Measurements from ENCODE around the gene HBE1. TPM values are rescaled to one million over a fixed set of nuclear protein-coding genes. Genes with fewer than 3 reads are reported as not detected.

Gene HBE1
- total and polyA plus RNA-seq, 2 donors (not counting 1 experiment from before 2014, with no cell fraction given), result not detected

GRCh38 chr11:5241458-5241857, 28.3 kb downstream of the HBE1 start:
- H3K27me3 Mint-ChIP-seq, result peaks cover 20% of the 10 kb centered on the region
- no peak overlapping the region for H3K4me3 ChIP-seq (ENCODE audit: control extremely low read depth in 1 of 5, extremely low read depth in 1 of 5, insufficient read depth in 1 of 5, low read depth in 2 of 5, low read length in 4 of 5)
- H3K79me2 ChIP-seq (ENCODE audit: control insufficient read depth, insufficient read depth, low read length), result no peaks in the 10 kb centered on the region
- no peaks in the 10 kb centered on the region for H3K27me3 ChIP-seq (replicated peaks in 1 of 4; ENCODE audit: control extremely low read depth in 1 of 4, control insufficient read depth in 3 of 4, insufficient read depth in 4 of 4, low read length in 3 of 4)
- H3K4me1 ChIP-seq (ENCODE audit: control insufficient read depth in 2 of 2, insufficient read depth in 2 of 2, low read length in 2 of 2), result no peaks in the 10 kb centered on the region
- H3K4me1 Mint-ChIP-seq, result no peaks in the 10 kb centered on the region
- H3K9me3 ChIP-seq (ENCODE audit: control extremely low read depth in 1 of 3, control insufficient read depth in 2 of 3, insufficient read depth in 1 of 3, low read length in 2 of 3), result no peaks in the 10 kb centered on the region
- H3K27ac Mint-ChIP-seq, result no peak overlapping the region
- H3K4me2 ChIP-seq (replicated peaks; ENCODE audit: low read depth, low read length, poor library complexity, severe bottlenecking), result no peak overlapping the region
- H3K4me3 Mint-ChIP-seq, result no peak overlapping the region
- TF ChIP-seq CTCF (IDR thresholded peaks at IDR 0.05) (no peak), EZH2 (IDR thresholded peaks at IDR 0.05; ENCODE audit: borderline replicate concordance, insufficient read depth, low read depth, low read length, poor library complexity, severe bottlenecking) (no peak)
- DNase-seq (no peak), ATAC-seq (ENCODE audit: low read depth) (no peak)
- no peak overlapping the region for H2AFZ ChIP-seq (ENCODE audit: insufficient read depth, low read depth, low read length, poor library complexity, severe bottlenecking)
- H3K9me3 Mint-ChIP-seq (ENCODE audit: insufficient read depth), result no peaks in the 10 kb centered on the region
- no peaks in the 10 kb centered on the region for H3K36me3 ChIP-seq (replicated peaks in 1 of 2; ENCODE audit: control extremely low read depth in 1 of 2, control insufficient read depth in 1 of 2, extremely low read depth in 1 of 2, insufficient read depth in 2 of 2, low read length in 1 of 2)
- no peak overlapping the region for H3K9ac ChIP-seq (ENCODE audit: low read length)
- POLR2A ChIA-PET, result no interaction called here
- H3K27ac ChIP-seq (ENCODE audit: low read length in 2 of 2), result no peak overlapping the region
- H4K20me1 ChIP-seq (ENCODE audit: control insufficient read depth, insufficient read depth, low read length, poor library complexity, severe bottlenecking), result no peaks in the 10 kb centered on the region
- CTCF ChIA-PET, result no interaction called here
- intact Hi-C loops (cut with micrococcal nuclease), result no loop called here
- 63% methylated on average over 2 of the region's 3 CpGs for WGBS (ENCODE audit: insufficient coverage)

- Histone ChIP-seq H3K36me3 (replicated peaks in 1 of 2; ENCODE audit: control extremely low read depth in 1 of 2, control insufficient read depth in 1 of 2, extremely low read depth in 1 of 2, insufficient read depth in 2 of 2, low read length in 1 of 2) (no peaks in the 10 kb centered on the region), H4K20me1 (ENCODE audit: control insufficient read depth, insufficient read depth, low read length, poor library complexity, severe bottlenecking) (no peaks in the 10 kb centered on the region), H3K27me3 (replicated peaks in 1 of 4; ENCODE audit: control extremely low read depth in 1 of 4, control insufficient read depth in 3 of 4, insufficient read depth in 4 of 4, low read length in 3 of 4) (no peaks in the 10 kb centered on the region), H3K27ac (ENCODE audit: low read length in 2 of 2) (no peak overlapping the region), H3K9ac (ENCODE audit: low read length) (no peak overlapping the region), H3K9me3 (ENCODE audit: control extremely low read depth in 1 of 3, control insufficient read depth in 2 of 3, insufficient read depth in 1 of 3, low read length in 2 of 3) (no peaks in the 10 kb centered on the region), H3K4me3 (ENCODE audit: control extremely low read depth in 1 of 5, extremely low read depth in 1 of 5, insufficient read depth in 1 of 5, low read depth in 2 of 5, low read length in 4 of 5) (no peak overlapping the region), H3K4me2 (replicated peaks; ENCODE audit: low read depth, low read length, poor library complexity, severe bottlenecking) (no peak overlapping the region), H2AFZ (ENCODE audit: insufficient read depth, low read depth, low read length, poor library complexity, severe bottlenecking) (no peak overlapping the region), H3K4me1 (ENCODE audit: control insufficient read depth in 2 of 2, insufficient read depth in 2 of 2, low read length in 2 of 2) (no peaks in the 10 kb centered on the region), H3K79me2 (ENCODE audit: control insufficient read depth, insufficient read depth, low read length) (no peaks in the 10 kb centered on the region)
- Mint-ChIP-seq H3K4me3 (no peak overlapping the region), H3K4me1 (no peaks in the 10 kb centered on the region), H3K9me3 (ENCODE audit: insufficient read depth) (no peaks in the 10 kb centered on the region), H3K27me3 (peaks cover 17% of the 10 kb centered on the region), H3K27ac (no peak overlapping the region)
- DNase-seq (no peak), ATAC-seq (ENCODE audit: low read depth) (no peak)
- intact Hi-C loops (cut with micrococcal nuclease), result no loop called here
- WGBS (ENCODE audit: insufficient coverage), result no CpG with 5 or more reads among the region's 2 CpGs
- POLR2A ChIA-PET, result no interaction called here
- TF ChIP-seq CTCF (IDR thresholded peaks at IDR 0.05) (no peak), EZH2 (IDR thresholded peaks at IDR 0.05; ENCODE audit: borderline replicate concordance, insufficient read depth, low read depth, low read length, poor library complexity, severe bottlenecking) (no peak)
- CTCF ChIA-PET, result no interaction called here
Observed at GRCh38 chr11:5240458-5240857, 29.3 kb downstream of the HBE1 start.

All from B cell (primary cell).